Activated naive CD4-positive, alpha-beta T cell treated with Interleukin-2 at 50 U/mL for 16 hours (primary cell): ENCODE results near the gene TCTN2.

Source experiments
- DNase-seq: peaks from one replicate; pipeline ENCODE4 v3.0.0-alpha.2; 2020

TCTN2 gene

DNA sequence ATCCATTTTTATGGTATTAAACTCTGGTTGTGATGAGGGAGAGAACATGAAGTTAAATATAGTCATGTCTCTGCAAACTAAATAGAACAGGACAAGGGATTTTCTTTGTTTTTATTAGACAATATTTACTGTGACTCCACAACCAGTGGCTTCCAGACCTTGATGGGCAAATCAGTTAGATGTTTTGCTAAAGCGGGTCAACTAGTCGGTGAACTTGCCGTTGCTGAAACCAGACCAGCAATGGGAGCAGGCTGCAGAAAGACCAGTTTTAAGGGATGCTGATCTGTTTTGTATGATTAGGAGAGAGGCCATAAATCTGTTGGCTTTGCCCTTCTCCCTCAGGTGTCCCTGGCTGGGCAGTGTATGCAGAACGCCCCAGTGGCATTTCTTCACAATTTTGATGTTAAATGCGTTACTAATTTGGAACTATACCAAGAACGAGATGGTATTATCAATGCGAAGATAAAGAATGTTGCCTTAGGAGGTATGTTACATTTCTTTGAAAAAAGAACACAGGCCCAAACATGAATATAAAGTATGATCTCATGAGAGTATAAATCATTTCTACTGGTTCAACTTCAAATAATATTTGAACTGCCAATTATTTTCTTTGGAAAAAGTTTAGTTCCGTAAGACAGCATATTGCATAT lies 19.4 kb downstream of the TCTN2 start:
- DNase-seq = no peak

DNA sequence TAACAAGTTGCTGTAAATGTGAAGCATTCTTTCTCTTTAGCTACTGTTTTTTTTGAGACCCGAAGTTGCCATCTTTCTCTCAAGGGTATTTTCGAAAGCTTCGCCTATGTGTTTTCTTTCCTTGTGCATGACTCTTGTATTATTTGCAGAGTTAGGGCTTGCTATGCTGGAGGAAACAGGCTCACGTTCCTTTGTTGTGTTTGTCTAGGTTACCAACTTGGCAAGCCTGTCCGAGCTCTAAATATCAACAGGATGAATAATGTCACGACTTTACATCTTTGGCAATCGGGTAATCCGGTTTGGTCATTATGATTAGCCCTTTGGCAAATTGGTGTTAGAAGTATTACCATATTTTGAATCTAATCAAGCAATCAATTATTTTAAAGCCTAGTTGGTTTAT lies 25.3 kb downstream of the TCTN2 start:
- DNase-seq = no peak

DNA sequence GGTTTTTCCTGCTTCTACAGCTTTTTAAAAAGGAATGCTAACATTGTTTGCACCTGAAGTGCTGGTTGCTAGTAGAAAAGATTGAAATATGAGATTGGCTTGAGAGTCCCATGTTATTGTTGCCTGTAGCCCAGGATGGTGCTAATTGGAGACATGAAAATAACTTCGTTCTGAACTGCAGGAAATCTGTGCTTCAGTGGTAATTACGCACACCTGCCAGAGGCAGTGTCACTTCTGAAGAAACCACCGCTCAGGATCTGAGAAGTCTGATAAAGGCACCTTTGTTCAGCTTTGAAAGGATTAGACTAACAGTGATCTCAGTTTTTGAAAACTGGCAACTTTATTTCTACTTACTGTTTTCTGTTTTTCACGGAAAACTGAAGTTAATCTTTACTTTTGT lies 25.7 kb downstream of the TCTN2 start:
- DNase-seq = no peak

GRCh38 chr12:123705935-123706334 lies 35.0 kb downstream of the TCTN2 start:
- no peak for DNase-seq

DNA sequence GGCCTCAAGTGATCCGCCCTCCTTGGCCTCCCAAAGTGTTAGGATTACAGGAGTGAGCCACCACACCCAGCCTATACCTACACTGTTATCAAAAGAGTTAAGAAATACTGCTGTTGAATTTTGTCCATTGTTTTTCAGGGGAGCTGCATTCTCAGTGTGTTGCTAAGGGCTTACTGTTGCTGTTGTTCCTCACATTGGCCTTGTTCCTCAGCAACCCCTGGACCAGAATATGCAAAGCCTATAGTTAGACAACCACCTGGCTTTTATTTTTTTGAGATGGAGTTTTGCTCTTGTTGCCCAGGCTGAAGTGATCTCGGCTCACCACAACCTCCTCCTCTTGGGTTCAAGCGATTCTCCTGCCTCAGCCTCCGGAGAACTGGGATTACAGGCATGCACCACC lies 36.6 kb downstream of the TCTN2 start:
- no peak for DNase-seq

DNA sequence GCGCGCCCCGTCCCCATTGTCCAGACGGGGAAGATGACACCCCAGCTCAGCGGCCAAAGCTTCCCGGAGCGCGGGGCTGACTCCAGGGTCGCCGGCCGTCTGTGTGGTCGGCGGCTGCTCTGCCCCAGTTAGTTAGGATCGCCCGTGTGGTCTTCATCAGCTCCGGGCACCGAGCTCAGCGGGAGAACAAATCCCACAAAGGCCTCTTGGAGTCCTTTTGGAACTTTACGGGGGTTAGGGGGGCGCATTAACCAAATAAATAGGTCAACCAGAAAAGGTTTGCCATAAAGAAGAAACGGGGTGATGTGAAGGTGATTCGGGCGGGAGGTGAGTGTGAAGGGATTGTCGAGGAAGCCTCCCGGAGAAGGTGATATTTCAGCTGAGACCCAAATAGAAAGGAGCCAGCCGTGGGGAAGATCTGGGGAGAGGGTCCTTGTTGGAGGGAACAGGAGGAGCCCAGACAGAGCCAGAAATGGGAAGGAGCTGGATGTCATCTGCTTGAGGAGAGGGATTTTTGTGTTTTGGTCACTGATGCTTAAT lies 41.9 kb downstream of the TCTN2 start:
- DNase-seq = peak; percentile 7

GRCh38 chr12:123713398-123713797 lies 42.5 kb downstream of the TCTN2 start:
- no peak for DNase-seq

DNA sequence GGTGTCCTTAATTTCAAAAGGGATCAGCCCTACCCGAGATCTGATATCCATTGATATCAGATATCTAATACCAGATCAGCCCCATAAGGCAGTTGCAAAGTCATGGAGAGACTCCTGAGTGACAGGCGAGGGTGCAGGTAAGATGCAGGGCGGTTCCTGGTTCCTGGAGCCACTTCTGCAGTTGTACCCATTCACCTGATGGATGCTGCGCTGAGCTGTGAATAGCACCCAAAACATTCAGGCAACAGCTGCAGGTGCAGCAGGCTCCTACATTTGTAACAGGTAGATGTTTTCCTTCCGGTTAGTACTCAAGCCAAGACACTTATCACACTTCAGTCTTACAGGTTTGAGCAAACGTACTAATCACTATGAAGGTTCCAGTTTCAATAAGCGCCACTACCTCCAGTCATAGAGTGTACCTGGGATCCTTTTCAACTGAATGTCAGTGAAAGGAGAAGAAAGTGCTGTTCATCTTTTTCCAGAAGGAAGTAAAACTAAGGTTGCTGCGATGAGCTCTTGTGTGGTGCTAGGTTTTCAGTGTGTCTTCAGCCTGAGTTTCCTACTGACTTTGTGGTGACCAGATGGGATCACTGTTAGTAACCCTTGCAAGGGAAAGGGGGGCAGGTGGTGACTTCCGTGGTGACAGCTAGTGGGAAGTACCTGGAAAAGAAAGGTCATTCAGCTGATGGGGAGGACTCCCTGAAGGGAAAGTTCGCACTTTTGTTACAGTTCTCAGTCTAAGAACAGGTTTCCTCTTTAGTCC lies 43.1 kb downstream of the TCTN2 start:
- DNase-seq = peak; percentile 51

DNA sequence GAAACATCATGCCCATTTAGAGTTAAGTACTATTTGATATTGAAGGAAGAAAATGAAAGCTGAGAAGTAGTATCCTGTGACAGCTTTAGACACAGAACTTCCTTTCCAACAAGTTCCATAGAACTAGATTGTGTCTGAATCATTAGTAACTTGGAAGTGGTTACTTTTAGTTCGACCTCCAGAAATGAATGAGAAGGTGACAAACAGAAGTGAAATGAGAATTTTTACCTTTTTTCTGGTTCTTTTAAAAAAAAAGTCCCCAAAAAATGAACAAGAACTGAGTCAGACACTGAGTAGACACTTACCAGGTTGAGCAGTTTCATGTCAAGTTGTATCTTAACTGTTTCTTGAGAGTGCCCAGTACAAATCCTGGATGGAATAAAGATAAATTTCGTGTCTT lies 44.3 kb downstream of the TCTN2 start:
- no peak for DNase-seq

- no peak for DNase-seq
Observed at GRCh38 chr12:123717350-123717749, 46.4 kb downstream of the TCTN2 start.

GRCh38 chr12:123720141-123720814 lies 49.4 kb downstream of the TCTN2 start:
- DNase-seq = no peak

GRCh38 chr12:123721245-123721644 lies 50.3 kb downstream of the TCTN2 start:
- DNase-seq = no peak

- DNase-seq = no peak
Observed at GRCh38 chr12:123723011-123723410, 52.1 kb downstream of the TCTN2 start.

GRCh38 chr12:123723765-123724164 lies 52.9 kb downstream of the TCTN2 start:
- DNase-seq = no peak

DNA sequence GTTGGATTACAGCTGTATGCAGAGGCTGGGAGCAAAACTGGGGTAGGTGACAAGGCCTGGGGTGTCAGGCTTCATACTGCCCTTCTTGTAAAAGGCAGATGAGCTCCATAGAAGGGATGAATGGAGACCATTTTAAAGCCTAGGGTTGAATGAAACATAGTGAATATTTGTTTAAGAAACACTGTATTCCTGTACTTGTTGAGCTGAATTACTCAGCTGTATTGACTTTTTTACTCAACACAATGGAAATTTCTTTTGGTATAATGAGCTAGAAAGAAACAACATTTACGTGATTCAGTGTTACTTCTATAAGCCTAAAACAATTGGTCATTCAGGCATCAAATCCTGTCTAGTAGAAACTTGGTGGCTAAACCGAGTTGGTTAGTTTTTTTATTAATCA lies 55.3 kb downstream of the TCTN2 start:
- DNase-seq = no peak

DNA sequence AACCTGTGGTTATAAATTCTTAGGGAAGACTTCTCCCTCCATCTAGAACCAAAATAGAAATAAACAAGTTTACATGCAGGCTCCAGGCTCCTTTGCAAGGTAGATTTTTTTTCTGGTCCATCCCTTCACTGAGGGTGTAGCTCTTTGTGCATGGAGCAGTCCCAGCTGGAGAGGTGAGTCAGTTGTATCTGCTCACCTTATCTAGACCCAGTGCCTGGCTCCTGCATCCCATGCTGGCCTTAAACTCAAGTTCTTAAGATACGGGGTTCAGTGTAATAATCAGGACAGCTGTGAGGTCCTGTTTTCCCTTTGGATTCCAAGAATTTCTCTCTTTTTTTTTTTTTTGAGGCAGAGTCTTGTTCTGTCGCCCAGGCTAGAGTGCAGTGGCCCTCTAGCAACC lies 56.0 kb downstream of the TCTN2 start:
- DNase-seq = no peak

GRCh38 chr12:123727878-123728277 lies 57.0 kb downstream of the TCTN2 start:
- no peak for DNase-seq

DNA sequence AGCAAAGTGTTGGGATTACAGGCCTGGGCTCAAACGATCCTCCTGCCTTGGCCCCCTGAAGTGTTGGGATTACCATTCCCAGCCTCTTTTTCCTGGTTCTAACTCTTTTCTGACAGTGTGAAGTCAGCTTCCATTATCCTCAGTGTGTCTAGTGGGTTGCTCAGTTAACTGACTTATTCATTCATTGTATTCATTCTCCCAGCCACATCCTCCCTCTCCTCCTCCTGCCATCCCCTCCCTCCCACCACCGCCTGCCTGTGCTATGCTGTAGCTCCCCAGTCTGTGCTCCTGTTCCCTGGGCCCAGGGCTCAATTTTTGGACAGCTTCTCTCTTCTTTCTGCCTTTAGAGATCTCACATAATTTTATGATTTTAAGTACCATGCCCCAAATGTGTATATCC lies 60.7 kb downstream of the TCTN2 start:
- no peak for DNase-seq

- DNase-seq = no peak
Observed at GRCh38 chr12:123732251-123732650, 61.3 kb downstream of the TCTN2 start.

- no peak for DNase-seq
Observed at GRCh38 chr12:123733229-123733628, 62.3 kb downstream of the TCTN2 start.

DNA sequence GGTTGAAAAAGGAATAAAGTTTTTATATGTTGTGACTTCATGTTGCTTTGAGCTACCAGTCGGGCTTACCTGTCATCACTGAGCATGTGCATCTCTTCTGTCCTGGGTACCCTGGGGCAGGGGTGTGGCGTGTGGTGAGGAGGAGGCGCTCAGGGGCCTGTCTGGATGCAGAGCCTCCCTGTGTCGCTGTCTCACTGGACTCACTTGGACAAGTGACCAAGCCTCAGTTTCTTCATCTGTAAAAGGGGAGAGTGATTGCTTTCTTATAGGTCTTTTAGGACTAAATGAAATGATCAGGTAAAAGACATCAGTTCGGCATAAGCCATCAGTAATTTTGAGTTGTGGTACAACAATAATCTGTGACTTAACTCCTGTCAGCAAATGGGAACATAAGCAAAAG lies 63.4 kb downstream of the TCTN2 start:
- no peak for DNase-seq

DNA sequence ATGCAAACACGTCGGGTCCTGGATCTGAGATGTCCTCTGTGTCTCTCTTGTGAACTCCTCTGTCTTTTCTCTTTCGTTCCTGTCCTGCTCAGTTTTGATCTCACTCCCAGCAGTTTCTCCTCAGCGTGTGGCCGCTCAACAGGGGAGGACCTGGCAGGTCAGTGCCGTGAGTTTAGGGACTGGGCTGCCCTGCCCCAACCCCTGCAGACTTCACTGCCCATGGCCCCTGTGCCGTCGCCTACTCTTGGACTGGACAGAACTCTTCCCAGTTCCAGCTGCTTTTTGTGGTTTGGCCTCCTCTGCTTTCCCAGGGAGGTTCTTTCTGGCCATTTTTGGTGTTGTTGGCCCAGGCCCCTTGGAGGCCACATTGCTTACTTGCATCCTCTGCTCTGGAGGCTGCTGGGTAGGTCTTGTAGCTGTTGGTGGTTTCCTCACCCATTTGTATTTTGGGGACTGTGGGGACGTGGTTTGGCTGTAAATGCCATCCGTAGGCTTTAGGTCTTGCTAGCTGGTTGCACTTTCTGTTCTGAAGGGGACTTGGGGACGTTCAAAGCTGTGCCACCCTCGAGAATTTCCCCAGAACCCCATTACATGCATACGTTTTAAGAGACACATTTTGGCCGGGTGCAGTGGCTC lies 71.1 kb downstream of the TCTN2 start:
- no peak for DNase-seq

DNA sequence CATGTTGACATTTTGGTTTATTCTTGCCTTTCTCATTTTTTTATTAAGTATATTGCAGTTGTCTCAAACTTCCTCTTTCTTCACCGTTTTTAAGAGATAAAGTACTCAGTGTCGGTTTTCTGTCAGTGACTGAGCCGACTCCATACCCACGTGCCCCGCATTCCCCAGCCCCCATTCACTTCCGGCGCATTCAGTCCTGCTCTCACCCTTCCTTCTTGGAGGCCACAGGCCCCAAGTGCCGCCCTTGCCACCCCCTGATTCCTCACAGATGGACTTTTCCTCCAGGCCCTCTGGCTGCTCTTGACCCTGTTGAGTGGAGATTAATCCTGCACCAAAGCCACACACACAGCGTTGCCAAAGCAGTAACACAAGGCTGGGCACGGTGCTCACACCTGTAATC lies 72.1 kb downstream of the TCTN2 start:
- DNase-seq = no peak
